HG03571 (cell line): ENCODE data around the gene RNF121.
A peak's percentile ranks its signal among the peaks of the same experiment; 100 is the strongest.

Experiments used
- ATAC-seq: cut with Tn5 transposase; IDR thresholded peaks from one replicate; pipeline ENCODE4 v1.9.1; 2021; ENCODE audit not compliant: unreplicated experiment

Gene RNF121

GRCh38 chr11:71987521-71987920, 58.7 kb downstream of the RNF121 start:
- no peak for ATAC-seq

DNA sequence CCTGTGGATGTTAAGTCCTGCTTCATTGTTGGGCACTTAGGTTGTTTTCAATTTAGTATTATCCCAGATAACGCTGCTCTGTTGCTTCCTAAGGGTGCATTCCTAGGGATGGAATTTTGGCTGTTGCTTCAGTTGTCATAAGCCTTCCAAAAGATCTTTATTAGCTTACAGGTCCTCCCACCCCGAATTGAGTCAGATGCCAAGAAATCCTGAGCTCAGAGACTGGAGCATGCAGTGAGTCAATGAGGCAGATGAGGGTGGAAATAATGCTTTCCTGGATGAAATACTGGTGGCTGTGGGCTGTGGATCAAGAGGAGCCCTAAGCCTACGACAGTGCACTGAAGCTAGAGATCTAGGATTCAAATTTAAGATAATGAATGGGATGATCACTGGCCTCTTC, 59.2 kb downstream of the RNF121 start:
- ATAC-seq = no peak

DNA sequence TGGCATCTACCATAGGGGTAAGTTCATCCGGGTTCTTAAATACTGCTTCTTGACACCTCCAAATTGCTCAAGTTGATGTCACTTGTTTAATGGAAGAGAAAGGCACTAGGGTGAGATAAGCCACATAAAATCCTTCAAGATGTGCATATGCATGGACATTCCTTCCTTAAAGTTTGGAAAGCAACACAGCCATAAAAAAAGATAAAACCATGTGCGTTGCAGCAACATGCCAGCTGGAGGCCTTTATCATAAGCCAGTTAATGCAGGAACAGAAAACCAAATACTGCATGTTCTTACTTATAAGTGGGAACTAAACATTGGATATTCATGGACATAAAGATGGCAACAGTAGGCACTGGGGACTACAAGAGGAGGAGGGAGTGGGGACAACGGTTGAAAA, 61.9 kb downstream of the RNF121 start:
- ATAC-seq = no peak

DNA sequence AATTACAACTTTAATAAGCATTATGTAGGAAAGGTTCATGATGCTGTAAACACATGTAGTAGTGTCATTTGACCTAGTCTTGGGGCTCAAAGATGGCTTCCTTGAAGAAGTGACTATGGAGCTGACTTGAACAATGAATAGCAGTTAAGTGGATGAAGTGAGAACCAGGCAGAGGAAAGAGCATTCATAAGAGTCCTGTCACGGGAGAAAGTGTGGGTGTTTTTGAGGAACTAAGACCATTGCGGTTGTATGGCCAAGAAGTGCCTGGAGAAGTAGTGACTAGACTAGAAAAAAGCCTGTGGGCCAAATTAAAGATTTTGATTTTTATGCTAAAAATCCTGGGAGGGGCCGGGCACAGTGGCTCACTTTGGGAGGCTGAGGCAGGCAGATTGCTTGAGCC, 62.6 kb downstream of the RNF121 start:
- ATAC-seq = peak; percentile 59

DNA sequence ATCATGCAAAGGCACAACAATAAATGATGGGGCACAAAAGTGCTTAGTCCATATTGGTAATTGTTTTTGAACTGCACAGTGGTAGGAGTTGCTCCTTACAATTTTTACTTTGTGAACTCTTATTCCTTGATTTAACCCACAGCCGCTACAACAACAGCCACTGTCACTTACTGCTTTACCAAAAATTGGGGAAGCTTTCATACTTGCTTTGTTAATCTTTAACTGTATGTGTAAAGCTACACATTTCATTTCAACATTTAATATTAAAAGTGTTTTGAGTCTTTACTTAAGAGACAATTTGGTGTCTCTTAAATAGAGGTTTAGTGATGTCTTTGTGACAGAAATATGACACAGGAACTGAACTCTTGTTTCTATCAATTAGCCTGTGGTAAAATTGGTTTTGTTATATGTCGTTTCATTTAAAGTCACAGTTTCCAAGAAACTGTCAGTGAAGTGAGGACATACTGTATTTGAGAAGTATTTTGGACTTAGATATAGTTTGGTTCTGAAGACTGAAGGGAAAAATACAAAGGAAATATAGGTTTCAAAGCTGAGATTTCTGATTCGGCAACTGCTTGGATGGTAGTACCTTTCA, 63.4 kb downstream of the RNF121 start:
- ATAC-seq = no peak

DNA sequence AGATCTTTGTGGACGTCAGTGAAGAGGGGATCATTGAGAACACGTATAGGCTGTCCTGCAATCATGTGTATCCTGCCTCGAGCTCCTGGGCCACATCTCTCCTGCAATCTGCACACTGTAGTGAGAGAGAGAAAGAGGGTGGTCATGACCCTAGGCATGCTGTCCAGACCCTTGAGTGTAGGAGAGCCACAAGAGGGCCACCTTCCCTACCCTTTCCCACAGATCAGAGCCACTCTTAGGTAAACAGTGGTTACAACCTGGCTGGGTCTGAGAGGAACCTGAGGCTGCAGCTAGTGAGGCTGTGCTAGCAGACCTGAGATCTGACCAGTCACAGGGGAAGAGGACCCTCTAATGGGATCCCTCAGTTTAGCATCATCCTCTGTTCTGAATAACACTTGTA, 65.9 kb downstream of the RNF121 start:
- no peak for ATAC-seq

- no peak for ATAC-seq
Observed at GRCh38 chr11:71995726-71996291, 67.0 kb downstream of the RNF121 start.

GRCh38 chr11:71996517-71996916, 67.7 kb downstream of the RNF121 start:
- no peak for ATAC-seq

DNA sequence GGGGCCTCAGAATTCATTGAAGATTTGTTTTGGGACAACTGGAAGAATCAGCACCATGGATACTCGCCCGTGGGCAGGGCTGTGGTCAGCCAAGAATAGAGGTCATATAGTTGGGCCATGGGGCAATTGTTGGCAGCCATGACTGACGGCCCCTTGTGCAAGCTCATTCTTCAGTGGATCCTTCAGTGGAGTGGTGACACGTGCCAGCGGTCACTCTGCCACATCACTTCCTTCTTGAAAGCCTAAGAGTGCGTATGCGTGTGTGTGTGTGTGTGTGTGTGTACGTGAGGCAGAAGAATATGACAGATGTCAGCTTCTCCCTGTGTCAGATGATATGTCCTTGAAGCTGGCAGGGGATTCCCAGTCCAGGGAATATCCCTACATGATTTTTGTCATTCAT, 68.1 kb downstream of the RNF121 start:
- ATAC-seq = no peak

DNA sequence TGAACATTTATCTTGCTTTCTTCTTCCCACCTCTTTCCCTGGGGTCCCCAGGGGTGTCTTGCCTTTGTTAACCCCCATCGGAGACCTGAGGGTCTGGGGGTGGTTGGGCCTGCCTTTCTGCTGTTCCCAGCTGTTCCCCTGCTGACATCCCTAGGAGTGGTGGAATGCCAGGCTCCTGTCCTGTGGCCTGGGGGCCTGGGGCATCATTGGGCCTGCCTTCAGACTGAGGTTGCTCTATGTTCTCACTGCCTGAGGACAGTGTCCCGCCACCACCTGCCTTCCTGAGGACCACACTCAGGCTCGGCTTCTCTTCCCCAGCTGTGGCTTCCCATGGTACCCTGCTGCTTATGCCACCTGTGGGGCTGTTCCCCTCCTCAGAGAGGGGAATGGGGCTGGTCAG, 68.7 kb downstream of the RNF121 start:
- no peak for ATAC-seq

GRCh38 chr11:71998061-71998460, 69.2 kb downstream of the RNF121 start:
- no peak for ATAC-seq

DNA sequence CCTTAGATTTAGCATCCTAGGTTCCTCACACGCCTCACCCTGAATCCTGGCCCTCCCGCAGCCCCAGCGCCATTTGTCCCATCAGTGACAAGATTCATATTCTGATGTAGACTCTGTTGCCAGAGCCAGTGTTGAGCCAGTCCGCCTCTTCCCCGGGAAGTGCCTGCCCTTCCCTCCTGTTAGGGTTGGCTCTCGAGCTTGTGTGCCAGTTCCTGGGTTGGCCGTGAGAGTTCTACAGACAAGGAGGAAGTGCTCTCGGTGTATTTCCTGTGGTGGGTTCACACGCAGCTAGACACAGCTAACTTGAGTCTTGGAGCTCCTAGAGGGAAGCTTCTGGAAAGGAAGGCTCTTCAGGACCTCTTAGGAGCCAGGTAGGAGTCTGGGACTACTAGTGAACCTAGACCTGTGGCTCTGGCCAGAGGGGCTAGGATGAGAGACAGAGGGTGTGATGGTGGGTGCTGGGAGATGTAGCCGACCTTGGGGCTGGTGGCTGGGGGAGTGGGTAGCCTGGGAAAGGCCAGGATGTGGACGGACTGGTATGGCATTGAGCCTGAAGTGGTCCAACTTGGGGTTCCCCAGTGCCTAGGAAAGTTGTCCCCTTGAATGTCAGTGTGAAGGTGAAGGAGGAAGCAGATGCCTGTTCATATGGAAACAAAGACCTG, 69.9 kb downstream of the RNF121 start, which contains the start of gene IL18BP:
TSS of gene IL18BP (plus strand) at position 261 of the 662 bp plus-strand sequence. CDS start 1,076 bp downstream, outside the sequence.
- no peak for ATAC-seq

- no peak for ATAC-seq
Observed at GRCh38 chr11:71999362-71999761, 70.5 kb downstream of the RNF121 start.

GRCh38 chr11:71999798-72000197, 71.0 kb downstream of the RNF121 start:
- ATAC-seq = no peak

DNA sequence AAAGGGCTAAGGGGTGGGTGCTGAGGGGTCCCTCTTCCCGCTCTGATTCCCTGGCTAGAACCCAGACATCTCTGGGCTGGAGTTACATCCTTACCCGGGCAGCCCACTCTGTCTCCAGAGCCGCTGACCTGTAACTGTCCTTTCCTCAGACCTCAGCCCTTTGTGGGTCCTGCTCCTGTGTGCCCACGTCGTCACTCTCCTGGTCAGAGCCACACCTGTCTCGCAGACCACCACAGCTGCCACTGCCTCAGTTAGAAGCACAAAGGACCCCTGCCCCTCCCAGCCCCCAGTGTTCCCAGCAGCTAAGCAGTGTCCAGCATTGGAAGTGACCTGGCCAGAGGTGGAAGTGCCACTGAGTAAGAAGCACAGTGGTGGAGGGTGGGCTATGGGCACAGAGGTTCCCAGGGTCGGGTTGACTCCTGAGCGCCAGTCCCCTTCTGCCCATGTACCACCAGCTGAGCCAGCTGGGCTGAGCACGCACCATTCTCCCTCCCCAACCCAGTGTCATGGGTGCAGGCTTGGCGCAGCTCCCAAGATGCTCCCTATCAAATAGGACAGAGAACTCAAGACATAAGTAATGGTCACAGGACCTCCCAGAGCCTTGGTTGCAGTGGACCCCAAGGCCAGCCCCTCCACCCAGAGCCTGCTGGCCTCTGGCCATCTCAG, 71.5 kb downstream of the RNF121 start:
- no peak for ATAC-seq

DNA sequence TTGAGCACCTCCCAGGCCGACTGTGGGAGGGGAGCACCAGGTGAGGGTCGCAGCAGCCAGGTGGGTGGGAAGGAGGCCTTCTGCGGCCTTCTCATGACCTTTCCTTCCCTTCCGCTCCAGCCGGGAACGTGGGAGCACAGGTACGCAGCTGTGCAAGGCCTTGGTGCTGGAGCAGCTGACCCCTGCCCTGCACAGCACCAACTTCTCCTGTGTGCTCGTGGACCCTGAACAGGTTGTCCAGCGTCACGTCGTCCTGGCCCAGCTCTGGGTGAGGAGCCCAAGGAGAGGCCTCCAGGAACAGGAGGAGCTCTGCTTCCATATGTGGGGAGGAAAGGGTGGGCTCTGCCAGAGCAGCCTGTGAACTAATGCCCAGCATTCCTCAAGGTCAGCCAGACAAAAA, 72.4 kb downstream of the RNF121 start:
- no peak for ATAC-seq

GRCh38 chr11:72001834-72002591, 73.2 kb downstream of the RNF121 start:
- no peak for ATAC-seq

DNA sequence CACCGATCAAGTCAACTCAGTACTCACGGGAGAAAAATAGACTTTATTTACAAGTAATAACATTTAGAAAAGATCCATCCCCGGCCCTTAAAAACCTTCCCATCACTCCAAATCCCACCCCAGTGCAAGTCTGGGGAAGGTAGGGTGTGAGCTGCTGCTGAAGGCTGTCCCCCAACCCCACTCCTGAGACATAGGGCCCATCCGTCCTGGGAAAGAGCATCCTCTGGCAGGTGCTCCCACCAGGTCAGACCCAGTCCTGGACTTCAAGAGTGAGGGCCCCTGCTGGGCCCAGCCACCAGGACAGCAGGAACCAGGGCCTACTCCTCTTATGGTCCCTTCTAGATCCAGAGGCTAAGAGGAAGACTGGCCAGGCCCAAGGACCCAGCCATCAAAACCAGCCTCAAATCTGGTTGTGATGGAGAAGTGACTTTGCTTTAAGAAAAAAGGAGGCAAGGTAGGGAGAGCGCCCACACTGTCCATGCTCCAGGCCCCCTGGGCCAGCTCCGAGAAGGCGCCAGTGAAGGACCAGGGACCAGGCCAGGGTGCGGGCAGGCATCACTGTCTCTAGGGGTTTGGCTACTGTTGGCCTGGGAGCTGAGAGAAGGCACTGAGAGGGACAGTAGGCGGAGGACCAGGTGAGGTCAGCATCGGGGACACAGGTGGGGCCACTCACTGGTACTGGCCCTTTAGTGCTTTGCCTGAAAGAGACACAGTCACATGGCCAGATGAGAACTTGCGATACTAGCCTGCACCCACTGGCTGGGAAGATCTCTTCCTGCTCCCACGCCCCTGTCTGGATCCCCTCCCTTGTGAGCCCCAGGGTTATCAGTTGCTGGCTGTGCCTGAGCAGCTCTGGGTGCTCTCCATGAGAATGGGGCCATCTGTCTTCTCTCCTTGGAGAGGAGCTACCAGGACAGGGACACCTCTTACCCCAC, 74.3 kb downstream of the RNF121 start:
- no peak for ATAC-seq

- no peak for ATAC-seq
Observed at GRCh38 chr11:72003776-72004171, 74.9 kb downstream of the RNF121 start.
